Stimulated activated CD4-positive, alpha-beta T cell treated with anti-CD3 and anti-CD28 coated beads, Interleukin-4, amount 100 ng/mL, for 1 hour (primary cell): Measurements from ENCODE around the gene ITGB3.

ENCODE experiments used
- DNase-seq: peaks from one replicate; pipeline ENCODE4 v3.0.0-alpha.2; 2020

The ITGB3 gene

DNA sequence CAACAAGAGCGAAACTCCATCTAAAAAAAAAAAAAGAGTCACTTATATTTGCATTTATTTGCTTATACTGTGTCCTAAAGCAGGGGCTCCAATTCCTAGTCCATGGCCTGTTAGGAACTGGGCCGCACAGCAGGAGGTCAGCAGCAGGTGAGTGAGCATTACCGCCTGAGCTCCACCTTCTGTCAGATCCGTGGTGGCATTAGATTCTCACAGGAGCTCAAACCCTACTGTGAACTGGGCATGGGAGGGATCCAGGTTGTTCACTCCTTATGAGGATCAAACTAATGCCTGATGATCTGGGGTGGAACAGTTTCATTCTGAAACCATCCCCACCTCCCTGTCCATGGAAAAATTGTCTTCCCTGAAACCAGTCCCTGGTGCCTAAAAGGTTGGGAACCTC lies 24.9 kb downstream of the ITGB3 start:
- DNase-seq = no peak

DNA sequence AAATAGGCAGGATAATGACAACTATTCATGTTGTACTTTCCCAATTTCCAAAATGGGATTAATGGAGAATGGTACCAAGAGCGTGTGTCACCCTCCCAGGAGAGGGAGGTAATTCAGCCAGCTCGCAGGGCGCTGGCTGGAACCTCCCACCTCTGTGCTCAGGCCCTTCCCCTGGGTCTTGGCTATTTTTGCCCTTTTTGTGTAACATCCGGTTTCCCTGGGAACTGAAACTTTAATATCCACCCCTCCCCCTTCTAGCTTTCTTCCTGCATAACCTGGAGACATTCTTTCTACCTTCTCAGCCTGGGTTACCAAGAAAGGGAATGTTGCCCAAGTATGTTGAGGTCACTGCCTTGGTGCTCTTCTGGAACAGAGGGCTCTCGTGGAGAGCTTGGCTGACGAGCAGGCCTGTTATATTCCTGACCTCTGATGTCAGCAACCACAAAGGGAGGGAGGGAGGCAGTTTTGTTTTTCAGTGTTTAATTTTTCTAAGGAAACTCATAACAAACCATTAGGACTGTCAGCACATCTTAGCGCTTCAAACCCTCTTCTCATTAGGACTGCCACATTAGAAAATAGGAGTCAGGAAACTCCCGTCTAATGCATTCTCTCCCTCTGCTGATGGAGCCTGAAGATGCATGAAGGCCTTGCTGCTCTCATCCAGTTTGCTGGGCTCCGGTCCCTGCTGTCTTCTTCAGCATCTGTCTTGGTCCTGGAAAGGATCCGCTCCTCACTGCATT lies 25.6 kb downstream of the ITGB3 start:
- no peak for DNase-seq

DNA sequence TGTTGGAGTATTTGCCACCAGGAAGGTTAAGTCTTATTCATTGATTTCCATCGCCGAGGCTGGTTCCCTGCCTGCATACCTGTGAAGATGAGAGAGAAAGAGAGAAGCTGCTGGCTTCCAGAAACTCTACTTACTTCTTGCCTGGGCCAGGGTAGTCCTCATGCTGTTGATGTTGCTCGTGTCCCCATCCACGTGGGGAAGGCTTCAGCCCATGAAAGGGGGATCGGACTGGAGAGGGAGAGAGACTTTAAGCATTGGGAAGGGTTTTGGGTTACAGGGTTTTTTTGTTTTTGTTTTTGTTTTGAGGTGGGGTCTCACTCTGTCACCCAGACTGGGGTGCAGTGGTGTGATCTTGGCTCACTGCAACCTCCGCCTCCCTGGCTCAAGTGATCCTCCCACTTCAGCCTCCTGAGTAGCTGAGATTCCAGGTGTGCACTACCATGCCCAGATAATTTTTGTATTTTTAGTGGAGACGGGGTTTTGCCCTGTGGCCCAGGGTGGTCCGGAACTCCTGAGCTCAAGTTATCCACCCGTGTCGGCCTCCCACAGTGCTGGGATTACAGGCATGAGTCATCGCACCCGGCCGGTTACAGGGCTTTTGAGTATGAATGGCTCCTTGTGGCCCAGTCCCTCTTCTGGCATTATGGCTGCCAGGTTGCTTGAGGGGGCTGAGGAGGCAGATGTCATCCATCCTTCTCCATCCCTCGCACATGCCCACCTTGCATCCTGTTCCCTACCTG lies 26.6 kb downstream of the ITGB3 start:
- no peak for DNase-seq

DNA sequence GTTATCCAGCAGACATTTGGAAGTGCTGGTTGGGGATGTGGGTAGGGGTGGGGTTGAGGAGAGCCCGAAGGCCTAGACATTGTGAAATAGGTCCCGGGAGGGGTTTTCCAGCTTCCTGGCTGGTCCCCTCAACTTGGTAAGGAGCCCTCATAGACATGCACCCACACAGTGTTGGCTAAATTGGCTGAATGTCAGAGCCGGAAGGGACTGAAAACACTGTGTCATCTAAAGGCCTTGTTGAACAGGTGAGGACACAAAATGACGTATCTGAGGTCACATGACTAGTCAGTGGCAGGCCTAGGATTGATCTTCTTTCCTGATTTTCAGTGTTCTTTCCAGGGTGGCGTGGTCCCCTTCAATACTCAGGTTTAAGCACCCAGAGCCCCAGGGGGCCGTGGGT lies 27.6 kb downstream of the ITGB3 start:
- no peak for DNase-seq

DNA sequence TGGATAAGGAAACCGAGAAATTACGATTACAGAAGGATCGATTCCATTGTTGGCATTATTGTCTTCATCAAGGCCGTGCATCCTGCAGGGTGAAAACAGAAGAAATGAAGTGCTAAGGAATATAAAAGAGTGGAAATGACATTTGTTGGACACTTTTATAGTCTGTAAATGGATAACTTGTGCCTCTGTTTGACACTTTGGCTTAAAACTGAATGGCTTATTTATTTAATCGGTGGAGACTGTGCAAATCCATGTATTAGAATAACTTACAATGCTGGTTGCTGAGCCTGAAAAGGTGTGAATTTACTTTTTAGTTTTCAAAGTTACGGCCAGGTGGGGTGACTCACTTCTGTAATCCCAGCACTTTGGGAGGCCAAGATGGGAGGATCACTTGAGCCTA lies 31.4 kb downstream of the ITGB3 start:
- no peak for DNase-seq

DNA sequence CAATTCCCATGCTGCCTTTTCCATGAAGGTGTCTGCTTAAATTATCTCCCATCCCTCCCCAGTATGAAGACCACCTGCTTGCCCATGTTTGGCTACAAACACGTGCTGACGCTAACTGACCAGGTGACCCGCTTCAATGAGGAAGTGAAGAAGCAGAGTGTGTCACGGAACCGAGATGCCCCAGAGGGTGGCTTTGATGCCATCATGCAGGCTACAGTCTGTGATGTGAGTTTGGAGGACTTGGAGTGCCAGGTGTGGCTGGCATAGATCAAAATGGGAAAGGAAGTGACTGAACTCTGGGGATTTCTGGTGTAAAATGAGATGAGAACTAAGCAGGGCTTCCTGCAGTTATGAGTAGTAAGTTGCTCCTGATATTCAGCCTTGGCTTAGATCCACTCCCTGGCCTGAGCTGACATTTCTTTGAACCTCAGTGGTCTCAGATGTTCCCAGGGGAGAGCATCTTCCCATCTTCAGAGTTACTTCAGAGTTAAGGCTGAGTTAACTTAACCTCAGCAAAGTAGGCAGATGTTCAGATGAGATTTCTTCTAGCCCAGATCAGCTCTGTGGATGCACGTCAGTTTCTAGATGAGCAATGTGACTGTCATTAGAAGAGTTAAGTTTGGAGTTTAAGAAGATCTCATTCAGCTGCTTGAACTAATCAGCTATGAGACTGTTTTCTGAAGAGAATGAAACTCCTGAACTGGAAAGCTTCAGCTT lies 32.7 kb downstream of the ITGB3 start:
- DNase-seq = no peak

DNA sequence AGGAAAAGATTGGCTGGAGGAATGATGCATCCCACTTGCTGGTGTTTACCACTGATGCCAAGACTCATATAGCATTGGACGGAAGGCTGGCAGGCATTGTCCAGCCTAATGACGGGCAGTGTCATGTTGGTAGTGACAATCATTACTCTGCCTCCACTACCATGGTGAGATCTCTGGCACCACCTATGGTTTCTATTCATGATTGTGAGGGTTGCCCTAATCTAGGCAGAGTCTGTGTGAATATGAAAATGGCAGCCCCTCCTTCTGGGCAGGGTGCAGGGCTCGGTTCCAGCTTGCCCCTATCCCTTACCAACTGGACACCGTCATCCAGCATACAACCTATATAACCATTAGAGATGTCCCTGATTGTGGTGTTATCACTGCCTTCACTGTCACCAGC lies 33.4 kb downstream of the ITGB3 start:
- no peak for DNase-seq

DNA sequence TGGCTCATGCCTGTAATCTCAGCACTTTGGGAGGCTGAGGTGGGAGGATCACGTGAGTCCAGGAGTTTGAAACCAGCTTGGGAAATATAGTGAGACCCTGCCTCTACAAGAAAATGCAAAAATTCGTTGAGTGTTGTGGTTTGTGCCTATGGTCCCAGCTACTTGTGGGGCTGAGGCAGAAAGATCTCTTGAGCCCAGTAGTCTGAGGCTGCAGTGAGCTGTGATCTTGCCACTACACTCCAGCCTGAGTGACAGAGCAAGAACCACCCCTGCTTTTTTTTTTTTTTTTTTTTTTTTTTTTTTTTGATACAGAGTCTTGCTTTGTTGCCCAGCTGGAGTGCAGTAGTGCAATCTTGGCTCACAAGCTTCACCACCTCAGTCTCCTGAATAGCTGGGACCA lies 34.0 kb downstream of the ITGB3 start:
- no peak for DNase-seq

DNA sequence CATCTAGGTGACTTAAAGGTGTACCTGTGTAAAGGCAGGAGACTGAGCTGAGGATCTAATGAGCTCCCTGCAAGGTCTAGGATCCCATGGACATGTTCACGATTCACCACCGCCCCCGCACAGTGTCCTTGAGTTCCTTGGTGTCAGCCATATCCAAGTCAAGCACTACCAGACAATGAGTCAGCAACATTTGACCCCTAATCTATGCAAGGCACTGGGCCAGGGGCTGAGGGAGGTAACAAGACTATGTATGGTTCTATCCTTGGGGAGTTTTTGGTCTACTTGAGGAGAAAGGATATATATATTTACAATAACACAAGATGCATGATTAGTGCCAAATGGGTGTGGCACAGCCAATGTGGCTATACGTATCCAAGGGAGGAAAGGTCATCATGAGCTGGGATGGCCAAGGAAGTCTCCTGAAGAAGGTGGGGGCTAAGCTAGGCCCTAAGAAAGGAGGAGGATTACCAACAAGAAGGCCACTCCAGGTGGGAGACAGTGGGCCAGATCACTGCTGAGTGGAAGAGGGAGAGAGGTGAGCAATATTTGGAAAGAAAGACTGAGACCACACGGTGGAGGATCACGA lies 35.0 kb downstream of the ITGB3 start:
- DNase-seq = no peak

DNA sequence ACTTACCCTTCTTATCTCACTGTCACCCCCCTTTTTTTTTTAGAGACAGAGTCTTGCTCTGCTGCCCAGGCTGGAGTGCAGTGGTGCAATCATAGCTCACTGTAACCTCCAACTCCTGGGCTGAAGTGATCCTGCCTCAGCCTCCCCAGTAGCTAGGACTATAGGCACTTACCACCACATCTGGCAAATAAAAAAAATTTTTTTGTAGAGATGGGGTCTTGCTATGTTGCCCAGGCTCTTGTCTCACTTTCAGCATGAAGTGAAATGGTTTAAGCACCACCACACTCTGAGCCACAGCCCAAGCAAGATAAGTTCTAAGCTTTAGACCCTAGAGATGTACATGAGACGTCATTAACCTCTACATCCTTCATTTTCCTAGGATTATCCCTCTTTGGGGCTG lies 35.7 kb downstream of the ITGB3 start:
- DNase-seq = no peak

DNA sequence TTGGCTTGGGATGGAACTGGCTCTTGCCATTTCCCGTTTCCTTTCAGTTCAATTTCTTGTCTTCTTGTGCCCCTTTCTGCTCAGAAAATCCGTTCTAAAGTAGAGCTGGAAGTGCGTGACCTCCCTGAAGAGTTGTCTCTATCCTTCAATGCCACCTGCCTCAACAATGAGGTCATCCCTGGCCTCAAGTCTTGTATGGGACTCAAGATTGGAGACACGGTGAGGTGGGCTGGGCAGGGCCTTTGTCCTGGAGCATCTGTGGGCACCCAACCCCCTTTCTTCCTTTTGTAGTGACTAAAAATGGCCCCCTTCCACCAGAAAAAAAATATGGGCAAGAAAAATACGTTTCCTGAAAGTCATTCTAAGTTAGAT lies 37.2 kb downstream of the ITGB3 start:
- DNase-seq = no peak

DNA sequence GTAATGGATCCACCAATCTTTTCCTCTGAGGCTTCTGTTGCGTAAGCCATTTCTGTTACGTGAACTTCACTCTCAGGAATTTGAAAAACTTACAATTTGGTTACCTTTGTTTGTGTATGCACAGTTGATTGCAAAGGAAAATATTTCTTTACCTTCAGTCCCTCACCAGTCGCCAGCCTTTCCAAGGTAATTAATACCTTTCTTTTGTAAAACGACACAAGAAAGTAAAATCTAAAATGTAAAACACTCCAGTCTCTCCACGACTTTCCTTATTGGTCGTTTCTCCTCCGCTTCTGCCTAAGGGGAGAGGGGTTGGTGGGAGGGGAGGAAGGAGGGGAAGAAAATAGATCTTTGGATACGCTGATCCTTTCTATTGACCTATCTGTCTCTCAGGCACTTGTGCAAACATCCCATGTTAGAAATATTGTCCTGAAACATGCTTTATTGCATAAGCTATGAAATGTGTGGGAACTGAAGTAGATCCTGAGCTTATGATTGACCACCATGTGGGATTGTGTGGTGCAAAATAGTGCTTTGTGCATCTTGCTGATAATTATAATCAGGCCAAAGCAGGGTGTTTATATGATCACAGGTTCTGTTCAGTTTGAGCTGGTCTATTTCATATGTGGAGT lies 37.7 kb downstream of the ITGB3 start:
- DNase-seq = no peak

DNA sequence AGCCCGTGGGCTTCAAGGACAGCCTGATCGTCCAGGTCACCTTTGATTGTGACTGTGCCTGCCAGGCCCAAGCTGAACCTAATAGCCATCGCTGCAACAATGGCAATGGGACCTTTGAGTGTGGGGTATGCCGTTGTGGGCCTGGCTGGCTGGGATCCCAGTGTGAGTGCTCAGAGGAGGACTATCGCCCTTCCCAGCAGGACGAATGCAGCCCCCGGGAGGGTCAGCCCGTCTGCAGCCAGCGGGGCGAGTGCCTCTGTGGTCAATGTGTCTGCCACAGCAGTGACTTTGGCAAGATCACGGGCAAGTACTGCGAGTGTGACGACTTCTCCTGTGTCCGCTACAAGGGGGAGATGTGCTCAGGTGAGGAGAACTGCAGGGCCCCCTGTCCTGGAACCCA lies 38.6 kb downstream of the ITGB3 start:
- DNase-seq = no peak

DNA sequence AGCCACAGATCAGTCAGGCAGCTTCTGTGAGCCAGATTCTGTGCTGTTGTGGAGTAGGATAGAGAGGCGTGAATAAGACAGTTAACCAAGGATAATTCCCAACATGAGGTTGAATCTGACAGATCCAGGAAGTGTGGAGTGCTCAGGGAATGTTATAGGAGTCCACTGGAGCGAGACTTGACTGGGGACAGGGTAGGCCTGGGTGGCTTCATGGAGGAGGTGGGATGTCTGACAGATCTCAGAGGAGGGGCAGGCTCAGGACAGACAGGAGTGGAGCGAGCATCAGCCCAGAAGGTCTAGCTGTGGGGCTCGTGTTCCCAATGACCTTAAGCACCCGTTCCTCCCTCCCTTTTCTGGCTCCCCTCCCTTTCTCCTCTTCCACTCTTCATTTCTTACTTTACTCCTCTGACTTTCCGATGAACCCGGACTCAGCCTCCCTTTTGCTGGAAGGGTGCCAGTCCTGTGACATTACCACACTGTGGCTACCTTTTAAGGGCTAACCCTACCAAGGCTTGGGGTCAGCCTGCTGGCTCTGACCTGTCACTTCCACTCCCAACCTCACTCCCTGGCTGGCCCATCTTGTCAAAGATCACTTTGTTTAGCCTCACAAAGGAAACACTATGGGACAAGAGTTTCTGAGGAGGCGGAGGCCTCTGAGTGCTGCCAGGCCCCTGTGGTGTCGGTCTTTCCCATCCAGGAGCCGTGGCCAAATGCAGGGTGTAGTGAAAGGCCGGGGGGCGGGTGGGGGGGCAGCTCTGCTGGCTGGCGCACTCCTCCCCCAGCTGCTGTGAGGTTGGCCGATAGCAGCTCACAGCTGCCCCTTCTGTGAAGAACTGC lies 41.6 kb downstream of the ITGB3 start:
- no peak for DNase-seq

DNA sequence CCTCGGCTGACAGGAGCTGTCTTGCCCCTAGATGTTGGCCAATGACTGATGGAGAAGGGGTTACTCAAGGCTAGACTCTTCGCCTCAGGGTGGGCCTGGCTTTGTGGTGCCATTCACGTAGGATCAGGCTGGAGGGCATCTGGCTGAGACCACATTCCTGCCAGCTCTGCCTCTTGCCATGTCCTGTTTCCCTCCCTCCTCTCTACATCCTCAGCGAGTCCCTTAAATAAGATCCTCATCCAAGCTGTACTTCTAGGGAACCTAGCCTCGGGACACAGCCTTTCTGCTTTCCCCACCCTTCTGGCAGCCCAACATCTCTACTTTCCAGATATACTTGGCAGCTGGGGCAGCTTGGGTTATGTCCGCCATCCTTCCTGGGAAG lies 42.2 kb downstream of the ITGB3 start:
- no peak for DNase-seq

DNA sequence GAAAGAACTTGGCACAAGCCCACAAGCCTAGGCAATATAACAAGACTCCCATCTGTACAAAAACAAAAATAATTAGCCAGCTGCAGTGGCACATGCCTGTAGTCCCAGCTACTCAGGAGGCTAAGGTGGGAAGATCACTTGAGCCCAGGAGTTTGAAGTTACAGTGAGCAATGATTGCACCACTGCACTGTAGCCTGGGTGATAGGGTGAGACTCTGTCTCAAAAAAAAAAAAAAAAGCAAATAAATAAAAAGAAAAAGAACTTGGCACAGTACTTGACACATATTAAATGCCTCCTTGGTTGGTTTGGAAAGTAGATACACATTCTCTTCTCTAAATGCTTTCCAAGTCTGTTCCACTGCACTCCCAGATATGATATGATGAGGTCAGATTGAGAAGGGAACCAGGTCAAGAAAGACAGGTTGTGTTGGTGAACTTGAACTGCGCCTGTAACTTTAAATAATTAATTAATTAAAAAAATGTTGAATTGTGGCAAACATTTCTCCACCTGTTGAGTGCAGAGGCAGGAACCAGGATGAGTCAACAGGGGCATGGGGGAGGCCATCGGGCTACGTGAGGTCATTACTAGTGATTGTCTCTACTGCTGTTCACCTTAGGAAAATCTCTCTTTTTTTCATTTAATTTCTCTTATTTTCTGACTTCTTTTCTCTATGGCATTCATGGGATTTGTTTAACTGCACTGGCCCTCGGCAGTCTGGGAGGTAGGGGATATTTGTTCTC lies 44.2 kb downstream of the ITGB3 start:
- no peak for DNase-seq

DNA sequence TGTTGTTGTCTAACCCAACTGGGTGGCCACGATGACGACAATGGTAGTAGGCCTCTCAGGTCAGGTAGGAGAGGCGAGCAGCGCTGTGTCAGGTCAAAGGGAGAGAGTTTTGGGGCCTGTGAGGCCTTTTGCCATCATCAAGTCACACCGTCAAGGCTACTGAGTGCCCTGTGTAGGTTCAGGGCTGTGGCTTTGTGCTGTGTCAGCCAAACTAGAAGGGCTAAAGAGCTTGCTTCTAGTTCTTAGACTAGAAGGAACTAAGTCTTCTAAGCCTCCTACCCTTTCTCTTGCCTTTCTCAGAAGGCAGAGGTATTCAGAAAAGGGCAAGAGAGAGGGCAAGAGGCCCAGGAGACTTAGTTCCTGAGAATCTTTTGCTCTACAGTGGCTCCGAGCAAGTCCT lies 45.1 kb downstream of the ITGB3 start:
- no peak for DNase-seq

DNA sequence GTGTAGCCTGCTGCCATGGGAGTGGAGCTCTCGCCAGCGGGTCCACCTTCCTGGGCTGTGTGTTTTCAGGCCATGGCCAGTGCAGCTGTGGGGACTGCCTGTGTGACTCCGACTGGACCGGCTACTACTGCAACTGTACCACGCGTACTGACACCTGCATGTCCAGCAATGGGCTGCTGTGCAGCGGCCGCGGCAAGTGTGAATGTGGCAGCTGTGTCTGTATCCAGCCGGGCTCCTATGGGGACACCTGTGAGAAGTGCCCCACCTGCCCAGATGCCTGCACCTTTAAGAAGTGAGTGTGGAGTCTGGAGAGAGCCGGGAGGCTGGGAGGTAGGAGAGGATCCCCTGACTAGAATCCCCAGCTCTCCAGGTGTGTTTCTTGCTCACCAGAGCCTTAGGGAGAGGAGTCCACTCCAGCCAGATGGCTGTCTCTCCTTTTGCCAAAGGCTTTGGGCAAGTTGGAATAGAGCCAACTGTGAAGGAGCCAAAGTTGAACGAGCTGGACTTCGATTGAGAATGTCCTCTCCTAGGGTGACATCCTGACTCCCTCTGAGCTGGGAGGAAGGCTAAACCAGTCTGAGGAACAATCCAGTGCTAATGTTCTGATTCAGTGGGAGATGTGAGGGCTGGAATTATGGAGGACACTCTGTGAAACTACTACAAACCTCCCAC lies 45.7 kb downstream of the ITGB3 start:
- no peak for DNase-seq

DNA sequence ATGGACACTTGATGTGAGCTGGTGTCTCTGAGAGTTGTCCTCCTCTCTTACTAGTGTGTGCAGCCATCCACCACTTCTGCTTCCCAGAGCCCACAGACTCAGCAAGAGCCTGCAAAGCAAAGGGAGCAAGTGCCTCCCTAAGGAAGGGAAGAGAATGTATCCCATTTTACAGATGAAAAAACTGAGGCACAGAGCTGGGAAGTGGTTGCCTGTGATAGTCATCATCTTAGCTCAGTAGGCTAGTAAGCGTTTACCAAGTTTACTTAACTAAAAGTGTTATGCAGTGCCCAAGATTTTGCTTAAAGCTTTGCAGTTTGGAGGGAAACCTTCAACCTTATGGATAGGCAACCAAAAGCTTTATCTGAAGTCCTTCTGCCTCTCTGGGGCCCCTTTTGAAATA lies 47.1 kb downstream of the ITGB3 start:
- no peak for DNase-seq

DNA sequence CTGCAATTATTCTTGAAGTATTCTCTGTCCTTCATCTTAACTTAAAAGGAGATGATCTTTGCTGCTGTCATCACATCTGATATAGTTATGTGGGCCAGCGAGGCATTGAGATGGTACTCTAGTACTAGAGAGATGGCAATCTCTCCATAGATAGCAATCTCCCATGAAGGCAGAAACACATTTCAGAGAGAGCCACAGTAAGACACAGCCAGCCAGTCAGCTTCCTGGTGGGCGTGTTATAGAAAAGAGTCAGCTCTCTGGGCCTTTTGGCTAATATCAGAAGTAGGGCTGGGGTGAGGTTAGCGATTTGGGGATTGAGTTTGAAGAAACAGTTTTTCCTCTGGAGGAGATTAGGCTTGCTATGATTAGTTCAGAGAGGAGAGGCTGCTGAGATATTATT lies 47.5 kb downstream of the ITGB3 start:
- DNase-seq = no peak

DNA sequence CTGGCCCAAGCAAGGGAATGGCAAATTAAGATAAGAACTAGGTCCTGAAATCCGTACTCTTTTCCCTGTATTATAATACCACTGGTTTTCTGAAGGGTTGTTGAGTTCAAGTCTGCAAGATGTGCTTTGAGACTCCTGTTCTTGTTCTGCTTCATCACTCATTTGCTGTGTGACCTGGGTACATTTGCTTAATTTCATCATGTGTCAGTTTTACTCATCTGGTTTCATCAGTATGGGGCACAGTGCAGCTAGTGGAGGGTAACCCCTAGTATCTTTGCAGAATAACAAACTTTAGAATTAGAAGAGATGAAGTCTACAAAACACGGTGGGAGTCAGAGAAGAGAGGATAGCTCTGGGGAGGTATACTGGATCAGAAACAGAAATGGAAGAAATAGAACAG lies 48.2 kb downstream of the ITGB3 start:
- no peak for DNase-seq
